Spleen (tissue), 7 donors: ENCODE data around the gene C3orf49.

Experiments used
- CTCF ChIP-seq, 11 experiments: fragments of 200-600 bp in 7 of 11; fragments of 450-650 bp in 4 of 11; sonication (generic) in 4 of 11; IDR thresholded peaks in 8 of 11; conservative IDR thresholded peaks in 3 of 11; 1 replicate in 7 of 11; 2 replicates in 4 of 11; pipeline versions ENCODE4 v1.4.0 to v1.8.0; 2016 to 2021; ENCODE audit warnings: antibody characterized with exemption in 11 of 11, inconsistent platforms in 4 of 11, mild to moderate bottlenecking in 1 of 11
- POLR2A ChIP-seq, 3 donors: fragments of 450-650 bp; IDR thresholded peaks; one replicate each; pipeline ENCODE4 v1.5.1; 2017; ENCODE audit warnings: antibody characterized with exemption in 3 of 3, mild to moderate bottlenecking in 1 of 3
- POLR2AphosphoS5 ChIP-seq, 3 donors: sonication (generic); formaldehyde crosslinking; IDR thresholded peaks; one replicate each; pipeline ENCODE4 v1.5.1; 2017; ENCODE audit warnings: antibody characterized with exemption in 3 of 3
- donor health status: DM: no; HTN: no; CAD: no; lungs with moderate emphysema.
- donor health status: DM: no; HTN: no; CAD: no.
- donor health status: DM: no; HTN: no; CAD: no.

GRCh38 chr3:63808633-63809032 lies 10.5 kb upstream of the C3orf49 start:
- TF ChIP-seq POLR2A (IDR thresholded peaks at IDR 0.05): no peak
- no peak for TF ChIP-seq CTCF (IDR thresholded peaks at IDR 0.05 in 8 of 11, conservative IDR thresholded peaks at IDR 0.05 in 3 of 11)
- TF ChIP-seq POLR2AphosphoS5 (IDR thresholded peaks at IDR 0.05): no peak
